HepG2 (cell line): ENCODE data around the gene WDR31. TPM values are rescaled to one million over a fixed set of nuclear protein-coding genes. Genes with fewer than 3 reads are reported as not detected.

Source experiments
- CEBPG ChIP-seq: IDR thresholded peaks from 2 replicates; pipeline ENCODE4 v1.6.1; 2016
- CHD2 ChIP-seq: IDR thresholded peaks from 2 replicates; pipeline ENCODE4 v1.6.1; 2011; ENCODE audit warnings: low read depth, low read length, improper control_type of control experiment
- ESRRA ChIP-seq: sonication (generic); formaldehyde crosslinking; IDR thresholded peaks from 2 replicates; pipeline ENCODE4 v1.5.1; 2020; ENCODE audit warnings: mild to moderate bottlenecking, low read depth, missing genetic modification reagents
- GMEB1 ChIP-seq: sonication (generic); formaldehyde crosslinking; IDR thresholded peaks from 2 replicates; pipeline ENCODE4 v1.5.1; 2020; ENCODE audit warnings: missing genetic modification reagents, mild to moderate bottlenecking, borderline replicate concordance
- LCORL ChIP-seq, 2 experiments: fragments of 450-650 bp in 1 of 2; sonication (generic) in 1 of 2; formaldehyde crosslinking in 1 of 2; IDR thresholded peaks; 2 replicates each; pipeline versions ENCODE4 v1.5.0 to v1.6.1; 2017 to 2020; ENCODE audit warnings: antibody characterized with exemption in 1 of 2, missing genetic modification reagents in 1 of 2
- MZF1 ChIP-seq: sonication (generic); formaldehyde crosslinking; IDR thresholded peaks from 2 replicates; pipeline ENCODE4 v1.8.1; 2023; ENCODE audit warnings: mild to moderate bottlenecking, missing genetic modification reagents, borderline replicate concordance
- NRL ChIP-seq: sonication (generic); formaldehyde crosslinking; IDR thresholded peaks from 2 replicates; pipeline ENCODE4 v1.5.0; 2020; ENCODE audit warnings: missing genetic modification reagents, mild to moderate bottlenecking, moderate library complexity, borderline replicate concordance
- PHB2 ChIP-seq: fragments of 450-650 bp; IDR thresholded peaks from 2 replicates; pipeline ENCODE4 v1.6.1; 2018; ENCODE audit not compliant: partially characterized antibody
- PHF5A ChIP-seq: IDR thresholded peaks from one replicate; pipeline ENCODE4 v1.6.1; 2018; ENCODE audit warnings: low read depth, missing genetic modification reagents; ENCODE audit not compliant: unreplicated experiment
- REST ChIP-seq, 2 experiments: IDR thresholded peaks; 2 replicates each; pipeline ENCODE4 v1.6.1; 2011 to 2012; ENCODE audit warnings: low read length in 2 of 2, borderline replicate concordance in 1 of 2, low read depth in 1 of 2, mild to moderate bottlenecking in 1 of 2, moderate library complexity in 1 of 2
- SNAPC5 ChIP-seq: sonication (generic); formaldehyde crosslinking; IDR thresholded peaks from 2 replicates; pipeline ENCODE4 v1.8.1; 2023; ENCODE audit warnings: mild to moderate bottlenecking, missing genetic modification reagents, borderline replicate concordance
- YEATS4 ChIP-seq: sonication (generic); formaldehyde crosslinking; IDR thresholded peaks from 2 replicates; pipeline ENCODE4 v1.4.0; 2020; ENCODE audit warnings: missing genetic modification reagents, borderline replicate concordance
- ZBTB20 ChIP-seq: sonication (generic); formaldehyde crosslinking; IDR thresholded peaks from 2 replicates; pipeline ENCODE4 v1.8.1; 2023; ENCODE audit warnings: missing genetic modification reagents, low read depth, mild to moderate bottlenecking, borderline replicate concordance
- ZFYVE20 ChIP-seq: sonication (generic); formaldehyde crosslinking; IDR thresholded peaks from 2 replicates; pipeline ENCODE4 v1.8.0; 2023; ENCODE audit warnings: low read depth, mild to moderate bottlenecking, moderate library complexity, missing genetic modification reagents, borderline replicate concordance
- ZNF768 ChIP-seq: sonication (generic); formaldehyde crosslinking; IDR thresholded peaks from 2 replicates; pipeline ENCODE4 v1.4.0; 2020; ENCODE audit warnings: missing genetic modification reagents
- ZNF770 ChIP-seq: sonication (generic); formaldehyde crosslinking; IDR thresholded peaks from 2 replicates; pipeline ENCODE4 v1.5.0; 2020; ENCODE audit warnings: mild to moderate bottlenecking, missing genetic modification reagents
- ZNF883 ChIP-seq: sonication (generic); formaldehyde crosslinking; IDR thresholded peaks from 2 replicates; pipeline ENCODE4 v1.5.1; 2020; ENCODE audit warnings: mild to moderate bottlenecking, missing genetic modification reagents; ENCODE audit errors: not compliant biosample characterization
- polyA plus RNA-seq, 8 experiments: library from polyadenylated mRNA; depleted of rRNA in 3 of 8; stranded (reverse) in 7 of 8; unstranded in 1 of 8; fragments of >200 nt; fragmentation: Illumina TruSeq in 4 of 8; extraction: Trizol in 4 of 8; gene quantifications; 2 replicates each; pipeline versions ENCODE4 v1.2.1 to v1.2.3, GENCODE V29; 2011 to 2016; ENCODE audit warnings: low read depth in 4 of 8, missing spikeins in 1 of 8, mixed read lengths in 1 of 8; ENCODE audit not compliant: insufficient read depth in 1 of 8
- total RNA-seq, 5 experiments: library from RNA; depleted of rRNA; stranded (reverse); fragments of >200 nt; fragmentation: Illumina TruSeq; extraction: Trizol; gene quantifications; 2 replicates each; pipeline ENCODE4 v1.2.3, GENCODE V29; 2016; ENCODE audit warnings: low read depth in 1 of 5
- TF ChIP-seq, protein P1 (sequence below): sonication (generic); formaldehyde crosslinking; IDR thresholded peaks from 2 replicates; pipeline ENCODE4 v1.4.0; 2020; ENCODE audit warnings: missing genetic modification reagents

Gene WDR31
- total and polyA plus RNA-seq, 2 of the 13 experiments (the other 11 are each of a cell fraction or from before 2014, with no cell fraction given), result 0.33 to 1.7 TPM

- TF ChIP-seq ZNF770 (CRISPR knock-in tag), result peak; percentile 73
- peak; percentile 44 for TF ChIP-seq ZNF883 (CRISPR knock-in tag)
- no peak for TF ChIP-seq ZFYVE20 (CRISPR knock-in tag)
- no peak for TF ChIP-seq ESRRA (CRISPR knock-in tag)
- 0 out of 2 replicates have a peak, but pooled peaks have one; percentile 48 for TF ChIP-seq MZF1
- peak in 1 of 2 experiments; percentile 29; a peak in 1 of 4 replicates for TF ChIP-seq REST (IDR thresholded peaks at IDR 0.05; ENCODE audit: borderline replicate concordance in 1 of 2, low read depth in 1 of 2, low read length in 2 of 2)
- peak; percentile 90; the same call in 1 of the 2 replicates for TF ChIP-seq ZBTB20 (CRISPR knock-in tag)
- TF ChIP-seq PHB2, result no peak
- TF ChIP-seq, protein P1, sequence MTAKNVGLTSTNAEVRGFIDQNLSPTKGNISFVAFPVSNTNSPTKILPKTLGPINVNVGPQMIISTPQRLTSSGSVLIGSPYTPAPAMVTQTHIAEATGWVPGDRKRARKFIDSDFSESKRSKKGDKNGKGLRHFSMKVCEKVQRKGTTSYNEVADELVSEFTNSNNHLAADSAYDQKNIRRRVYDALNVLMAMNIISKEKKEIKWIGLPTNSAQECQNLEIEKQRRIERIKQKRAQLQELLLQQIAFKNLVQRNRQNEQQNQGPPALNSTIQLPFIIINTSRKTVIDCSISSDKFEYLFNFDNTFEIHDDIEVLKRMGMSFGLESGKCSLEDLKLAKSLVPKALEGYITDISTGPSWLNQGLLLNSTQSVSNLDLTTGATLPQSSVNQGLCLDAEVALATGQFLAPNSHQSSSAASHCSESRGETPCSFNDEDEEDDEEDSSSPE (CRISPR knock-in tag), result peak; percentile 91
- TF ChIP-seq CEBPG (CRISPR knock-in tag), result peak; percentile 12; the same call in 1 of the 2 replicates
- TF ChIP-seq PHF5A (CRISPR knock-in tag), result peak; percentile 6
- TF ChIP-seq CHD2, result 0 out of 2 replicates have a peak, but pooled peaks have one; percentile 13
- no peak for TF ChIP-seq SNAPC5
- TF ChIP-seq LCORL (IDR thresholded peaks at IDR 0.05), result no peak
- peak; percentile 83 for TF ChIP-seq LCORL (CRISPR knock-in tag; IDR thresholded peaks at IDR 0.05)
- TF ChIP-seq GMEB1, result peak; percentile 79
- TF ChIP-seq ZNF768 (CRISPR knock-in tag), result peak; percentile 88
- peak; percentile 98 for TF ChIP-seq YEATS4 (CRISPR knock-in tag)
- peak; percentile 33; the same call in 1 of the 2 replicates for TF ChIP-seq NRL (CRISPR knock-in tag)
Measured at GRCh38 chr9:113340011-113340699, at the start of gene WDR31 (continued).
